Esophagus muscularis mucosa (tissue), 4 donors: Measurements from ENCODE around the gene SLC8A1. TPM values are rescaled to one million over a fixed set of nuclear protein-coding genes. Genes with fewer than 3 reads are reported as not detected.

Experiments used
- DNase-seq: peaks from one replicate; pipeline ENCODE4 v3.0.0-alpha.2; 2017; ENCODE audit errors: extremely low spot score
- H3K27ac ChIP-seq, 4 donors: fragments of 200-600 bp; sonication (generic); replicated peaks in 1 of 4; 1 replicate in 3 of 4; 2 replicates in 1 of 4; pipeline ENCODE4 v1.5.1; 2016 to 2019; ENCODE audit warnings: mild to moderate bottlenecking in 1 of 4
- H3K27me3 ChIP-seq, 4 donors: fragments of 200-600 bp; sonication (generic); one replicate each; pipeline versions ENCODE4 v1.5.1 to v1.6.0; 2016 to 2019
- H3K36me3 ChIP-seq, 4 donors: fragments of 200-600 bp; sonication (generic); one replicate each; pipeline ENCODE4 v1.5.1; 2016 to 2019
- H3K4me1 ChIP-seq, 4 donors: fragments of 200-600 bp; sonication (generic); one replicate each; pipeline ENCODE4 v1.5.1; 2016 to 2019
- H3K4me3 ChIP-seq, 4 donors: fragments of 200-600 bp; sonication (generic); 1 replicate in 2 of 4; 2 replicates in 2 of 4; pipeline ENCODE4 v1.5.1; 2016 to 2019; ENCODE audit warnings: mild to moderate bottlenecking in 4 of 4, moderate library complexity in 1 of 4
- H3K9me3 ChIP-seq, 4 donors: fragments of 200-600 bp; sonication (generic); 1 replicate in 3 of 4; 2 replicates in 1 of 4; pipeline ENCODE4 v1.5.1; 2016 to 2019
- EP300 ChIP-seq: sonication (generic); formaldehyde crosslinking; IDR thresholded peaks from one replicate; pipeline ENCODE4 v1.6.1; 2017; ENCODE audit warnings: antibody characterized with exemption
- POLR2A ChIP-seq: fragments of 450-650 bp; IDR thresholded peaks from one replicate; pipeline ENCODE4 v1.6.1; 2017; ENCODE audit warnings: antibody characterized with exemption, moderate library complexity, mild to moderate bottlenecking, low read depth
- POLR2AphosphoS5 ChIP-seq, 2 donors: sonication (generic); formaldehyde crosslinking; IDR thresholded peaks; one replicate each; pipeline ENCODE4 v1.6.1; 2017; ENCODE audit warnings: antibody characterized with exemption in 2 of 2
- WGBS: methylation state at CpG from one replicate; pipeline ENCODE4 v1.1.5; 2018; 5-methylcytosine and 5-hydroxymethylcytosine counted together
- intact Hi-C: fragments of 100-400 bp; cut with DNase I; formaldehyde crosslinking; loops from one replicate; pipeline ENCODE4 v1.15.1; 2023
- total RNA-seq, 4 donors: library from RNA; depleted of rRNA; stranded (reverse); fragments of >200 nt; gene quantifications; one replicate each; pipeline versions ENCODE4 v1.1.0 to v1.2.1, GENCODE V29; 2016
- TF ChIP-seq, protein P1 (sequence below), 3 experiments: fragments of 200-600 bp in 2 of 3; fragments of 450-650 bp in 1 of 3; sonication (generic) in 2 of 3; IDR thresholded peaks; one replicate each; pipeline ENCODE4 v1.5.1; 2017 to 2019; ENCODE audit warnings: antibody characterized with exemption in 3 of 3, mild to moderate bottlenecking in 2 of 3, moderate library complexity in 1 of 3

SLC8A1 gene
- total RNA-seq, 4 donors from 2014 or later: 105 to 166 (median 157) TPM

DNA sequence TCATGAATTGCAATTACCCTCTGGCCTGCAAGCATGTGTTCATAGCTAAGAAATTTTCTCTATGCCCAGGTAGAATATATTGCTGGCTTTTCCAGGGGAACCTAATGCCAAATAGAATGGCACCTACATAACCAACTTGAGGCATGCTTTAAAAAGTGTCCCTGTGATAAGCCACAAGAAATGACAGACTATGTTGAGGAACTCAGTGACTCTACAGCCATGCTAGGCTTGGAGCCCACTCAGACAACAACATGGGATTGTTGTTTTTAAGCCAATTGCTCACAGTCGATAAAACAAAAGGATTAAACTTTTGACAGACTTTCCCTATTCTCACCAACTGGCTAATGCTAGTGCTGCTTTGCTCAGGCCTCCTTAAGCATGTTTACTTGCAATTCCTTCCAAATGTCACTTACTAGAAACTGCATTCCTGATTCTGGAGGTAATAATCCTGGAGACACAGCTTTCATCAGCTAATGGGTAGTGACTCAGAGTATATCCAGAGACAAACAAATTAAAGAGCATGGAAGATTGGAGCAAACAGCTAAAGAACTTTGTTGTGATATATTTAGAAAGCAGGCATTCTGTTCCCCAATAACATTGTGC is 249.0 kb downstream of the SLC8A1 start:
- Histone ChIP-seq H3K27me3 (no peaks in the 10 kb centered on the region), H3K36me3 (no peaks in the 10 kb centered on the region), H3K9me3 (no peaks in the 10 kb centered on the region), H3K27ac (peak overlapping the region; percentile 35 to 48 (median 40)), H3K4me1 (peaks cover 15 to 44% (median 36%) of the 10 kb centered on the region in 4 donors), H3K4me3 (no peak overlapping the region)
- no peak for TF ChIP-seq EP300
- TF ChIP-seq POLR2AphosphoS5 (IDR thresholded peaks at IDR 0.05): no peak
- TF ChIP-seq, protein P1, sequence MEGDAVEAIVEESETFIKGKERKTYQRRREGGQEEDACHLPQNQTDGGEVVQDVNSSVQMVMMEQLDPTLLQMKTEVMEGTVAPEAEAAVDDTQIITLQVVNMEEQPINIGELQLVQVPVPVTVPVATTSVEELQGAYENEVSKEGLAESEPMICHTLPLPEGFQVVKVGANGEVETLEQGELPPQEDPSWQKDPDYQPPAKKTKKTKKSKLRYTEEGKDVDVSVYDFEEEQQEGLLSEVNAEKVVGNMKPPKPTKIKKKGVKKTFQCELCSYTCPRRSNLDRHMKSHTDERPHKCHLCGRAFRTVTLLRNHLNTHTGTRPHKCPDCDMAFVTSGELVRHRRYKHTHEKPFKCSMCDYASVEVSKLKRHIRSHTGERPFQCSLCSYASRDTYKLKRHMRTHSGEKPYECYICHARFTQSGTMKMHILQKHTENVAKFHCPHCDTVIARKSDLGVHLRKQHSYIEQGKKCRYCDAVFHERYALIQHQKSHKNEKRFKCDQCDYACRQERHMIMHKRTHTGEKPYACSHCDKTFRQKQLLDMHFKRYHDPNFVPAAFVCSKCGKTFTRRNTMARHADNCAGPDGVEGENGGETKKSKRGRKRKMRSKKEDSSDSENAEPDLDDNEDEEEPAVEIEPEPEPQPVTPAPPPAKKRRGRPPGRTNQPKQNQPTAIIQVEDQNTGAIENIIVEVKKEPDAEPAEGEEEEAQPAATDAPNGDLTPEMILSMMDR (IDR thresholded peaks at IDR 0.05): no peak
- no peak for TF ChIP-seq POLR2A
- WGBS: 18% methylated on average over 1 of the region's 1 CpG
- intact Hi-C loops: loop anchor here (5.0 kb wide), 1 partner anchor 291 kb away; no protein-coding TSS in a partner anchor
- no peak for DNase-seq

DNA sequence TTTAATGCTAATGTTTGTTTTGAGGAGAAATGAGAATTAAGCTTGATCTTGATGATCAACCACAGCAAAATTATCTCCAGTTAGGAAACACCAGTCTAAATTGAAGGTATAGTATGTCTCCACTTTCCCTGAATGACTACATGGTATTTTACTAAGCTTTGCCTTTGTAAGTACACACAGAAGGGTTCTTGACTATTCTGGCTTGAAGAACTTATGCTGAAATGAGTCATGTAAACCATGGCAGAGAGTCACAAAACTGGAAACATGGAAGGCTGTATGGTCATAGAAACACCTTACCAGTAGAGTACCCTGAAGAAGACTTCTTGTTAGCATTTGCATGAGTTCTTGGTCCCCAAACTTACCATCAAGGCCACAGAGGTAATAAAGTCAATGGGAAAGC is 250.5 kb downstream of the SLC8A1 start:
- no peaks in the 10 kb centered on the region for H3K36me3 ChIP-seq
- H3K4me1 ChIP-seq: peaks cover 15 to 44% (median 38%) of the 10 kb centered on the region in 4 donors
- no peak overlapping the region for H3K4me3 ChIP-seq
- no peak for DNase-seq
- no peaks in the 10 kb centered on the region for H3K9me3 ChIP-seq
- no peaks in the 10 kb centered on the region for H3K27me3 ChIP-seq
- peak overlapping the region; percentile 5 to 44 (median 20) for H3K27ac ChIP-seq
- TF ChIP-seq EP300: no peak
- no peak for TF ChIP-seq POLR2AphosphoS5 (IDR thresholded peaks at IDR 0.05)
- TF ChIP-seq, protein P1 (IDR thresholded peaks at IDR 0.05): no peak
- no peak for TF ChIP-seq POLR2A
- intact Hi-C loops: loop anchor here (5.0 kb wide), 1 partner anchor 289 kb away; no protein-coding TSS in a partner anchor

DNA sequence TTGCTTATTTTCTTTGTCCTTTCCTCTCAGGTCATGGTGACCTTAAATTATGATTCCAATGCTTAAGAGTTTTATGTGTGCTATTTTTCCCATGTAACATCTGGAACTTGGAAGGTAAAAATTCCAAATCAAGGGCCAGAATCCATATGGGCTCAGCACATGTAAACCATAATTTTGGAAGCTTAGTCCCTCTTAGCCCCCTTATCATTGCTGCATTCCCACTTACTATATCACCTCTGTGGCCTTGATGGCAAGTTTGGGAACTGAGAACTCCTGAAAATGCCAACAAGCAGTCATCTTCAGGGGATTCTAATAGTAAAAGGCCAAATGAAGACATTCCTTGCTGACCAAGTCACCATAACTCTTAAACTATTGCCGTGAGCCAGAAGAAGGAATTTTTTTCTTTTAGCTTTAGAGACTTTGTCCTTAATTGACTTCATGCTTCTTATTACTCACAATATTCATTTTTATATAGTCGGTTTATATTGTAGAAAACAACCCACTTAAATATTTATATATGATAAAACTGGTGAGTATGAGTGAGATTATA is 251.4 kb downstream of the SLC8A1 start:
- Histone ChIP-seq H3K4me1 (peaks cover 15 to 44% (median 38%) of the 10 kb centered on the region in 4 donors), H3K36me3 (no peaks in the 10 kb centered on the region), H3K9me3 (no peaks in the 10 kb centered on the region), H3K27me3 (no peaks in the 10 kb centered on the region), H3K27ac (peak overlapping the region in 3 of 4 donors; percentile 2 to 48 (median 44)), H3K4me3 (no peak overlapping the region)
- intact Hi-C loops: loop anchor here (5.0 kb wide), 1 partner anchor 288 kb away; no protein-coding TSS in a partner anchor
- TF ChIP-seq POLR2A: no peak
- no peak for TF ChIP-seq POLR2AphosphoS5 (IDR thresholded peaks at IDR 0.05)
- no peak for TF ChIP-seq EP300
- TF ChIP-seq, protein P1 (IDR thresholded peaks at IDR 0.05): no peak
- 43% methylated on average over 2 of the region's 2 CpGs for WGBS
- no peak for DNase-seq

DNA sequence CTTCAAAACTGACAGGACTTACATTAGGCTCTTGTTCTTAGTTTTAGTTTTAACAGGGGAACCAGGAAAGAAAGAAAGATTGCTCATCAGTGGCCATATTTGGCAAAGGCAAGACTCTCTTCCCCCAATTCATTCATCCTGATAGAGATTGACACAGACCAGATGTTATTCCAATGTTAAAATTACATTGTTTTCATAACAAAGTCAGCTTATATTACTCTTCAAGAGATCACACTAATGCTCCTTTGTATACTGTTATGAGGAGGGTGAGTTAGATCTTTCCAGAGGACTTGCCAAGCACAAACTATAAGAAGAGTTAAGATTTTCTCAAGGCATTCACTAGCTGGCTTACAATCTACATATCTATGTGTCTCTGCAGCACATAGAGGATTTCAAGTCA is 252.1 kb downstream of the SLC8A1 start:
- no peaks in the 10 kb centered on the region for H3K27me3 ChIP-seq
- intact Hi-C loops: loop anchor here (5.0 kb wide), 1 partner anchor 287 kb away; no protein-coding TSS in a partner anchor
- no peak overlapping the region for H3K27ac ChIP-seq

More for the DNA sequence above, 252.1 kb downstream of the SLC8A1 start:
- TF ChIP-seq EP300 (no peak), POLR2AphosphoS5 (IDR thresholded peaks at IDR 0.05) (no peak), POLR2A (no peak)
- TF ChIP-seq, protein P1 (IDR thresholded peaks at IDR 0.05): no peak
- Histone ChIP-seq H3K36me3 (no peaks in the 10 kb centered on the region), H3K4me3 (no peak overlapping the region), H3K4me1 (peaks cover 15 to 44% (median 38%) of the 10 kb centered on the region in 4 donors), H3K9me3 (no peaks in the 10 kb centered on the region)
- no peak for DNase-seq
